ENCODE results near the gene DLG2.
A peak's percentile ranks its signal among the peaks of the same experiment; 100 is the strongest.

DLG2 gene

DNA sequence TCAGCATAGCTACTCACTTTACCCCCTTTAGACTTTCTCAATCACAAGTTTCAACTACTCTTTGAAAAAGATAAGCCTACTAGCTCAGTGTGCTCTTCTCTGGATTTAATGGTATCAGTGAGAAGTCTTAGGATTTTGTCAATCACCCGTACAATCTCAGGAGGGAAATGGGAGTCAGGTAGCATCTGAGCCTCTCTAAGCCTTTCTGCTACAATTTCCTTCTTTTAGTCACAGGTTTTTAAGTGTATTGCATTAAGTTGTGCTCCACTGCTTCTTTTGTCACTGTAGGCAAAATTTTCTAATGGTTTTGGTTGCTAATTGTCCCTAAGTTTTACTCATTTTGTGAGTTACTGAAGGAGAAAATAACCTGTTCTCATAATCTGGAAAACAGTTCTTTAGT, 1582.4 kb downstream of the DLG2 start:
- FAIRE-seq, result no peak
- no peak for DNase-seq (ENCODE audit: extremely low spot score, insufficient read length, low read depth)

DNA sequence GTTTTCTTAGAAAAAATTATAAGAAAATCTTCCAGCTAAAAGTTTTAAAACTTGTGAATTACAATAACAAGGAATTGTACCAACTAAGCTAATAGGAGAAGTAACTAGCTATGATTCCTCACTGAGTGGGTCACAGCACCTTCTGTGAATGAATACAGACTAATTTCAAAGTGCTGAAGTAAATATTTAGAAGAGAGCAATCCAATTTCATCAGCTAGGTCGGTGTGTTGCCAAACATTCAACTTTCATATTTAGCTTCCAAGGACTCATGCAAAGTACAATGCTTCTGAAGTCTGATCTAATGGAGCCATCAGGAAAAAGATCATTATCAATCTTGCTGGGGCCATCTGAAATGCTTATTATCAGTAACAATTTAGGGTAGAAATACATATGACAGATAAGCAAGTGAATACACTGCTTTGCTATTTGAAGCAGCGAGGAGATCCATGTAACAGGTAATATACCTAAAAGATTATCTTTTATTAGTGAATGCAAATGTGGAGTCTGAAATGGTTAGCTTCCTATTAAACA, 1590.4 kb downstream of the DLG2 start:
- FAIRE-seq (no peak), DNase-seq (ENCODE audit: extremely low spot score, insufficient read length, low read depth) (no peak)

- FAIRE-seq (no peak), DNase-seq (ENCODE audit: extremely low spot score, insufficient read length, low read depth) (no peak)
Measured at GRCh38 chr11:84035645-84036044, 1591.5 kb downstream of the DLG2 start.

DNA sequence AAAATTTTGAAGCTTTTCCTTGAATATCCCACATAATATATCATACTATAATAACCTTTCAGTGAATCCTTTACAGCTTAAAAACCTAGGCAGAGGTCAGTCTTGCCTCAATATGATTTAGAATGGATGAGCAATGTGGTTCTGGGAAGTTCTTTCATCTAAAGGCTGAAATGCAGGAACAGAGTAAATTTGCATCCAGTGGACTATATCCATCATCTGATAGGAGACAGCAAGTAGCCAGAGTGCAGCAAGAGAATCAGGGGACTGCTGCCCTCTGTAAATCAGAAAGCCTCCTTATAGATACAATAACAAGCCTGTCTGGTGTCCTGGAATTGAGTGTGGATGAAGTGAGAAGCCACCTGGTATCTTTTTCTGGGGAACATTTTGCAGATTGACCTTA, 1592.7 kb downstream of the DLG2 start:
- no peak for FAIRE-seq
- DNase-seq (ENCODE audit: extremely low spot score, insufficient read length, low read depth), result no peak

GRCh38 chr11:84024266-84024665, 1602.9 kb downstream of the DLG2 start:
- FAIRE-seq (no peak), DNase-seq (ENCODE audit: extremely low spot score, insufficient read length, low read depth) (no peak)

- DNase-seq (ENCODE audit: extremely low spot score, insufficient read length, low read depth) (no peak), FAIRE-seq (no peak)
Measured at GRCh38 chr11:84022695-84023094, 1604.4 kb downstream of the DLG2 start.

DNA sequence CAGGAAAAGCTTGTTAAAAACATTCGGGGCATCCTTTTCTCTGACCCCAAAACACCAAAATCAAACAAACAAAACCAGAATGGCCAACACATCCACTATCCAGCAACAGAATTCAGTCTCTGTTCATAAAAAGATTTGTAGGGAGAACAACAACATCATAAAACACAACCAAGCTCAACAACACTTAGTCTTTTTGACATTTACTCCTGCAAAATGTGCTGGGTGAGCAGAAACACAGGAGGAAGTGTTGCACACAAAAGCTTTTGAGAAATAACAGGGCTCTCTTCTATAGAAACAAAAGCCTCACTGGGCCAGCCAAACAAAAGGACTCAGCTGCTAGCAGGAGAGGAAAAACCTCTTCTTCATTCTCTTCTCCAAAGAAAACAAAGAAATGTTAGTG, 1604.9 kb downstream of the DLG2 start:
- DNase-seq (ENCODE audit: extremely low spot score, insufficient read length, low read depth) (no peak), FAIRE-seq (no peak)

GRCh38 chr11:84021291-84021690, 1605.9 kb downstream of the DLG2 start:
- DNase-seq (ENCODE audit: extremely low spot score, insufficient read length, low read depth) (no peak), FAIRE-seq (no peak)

GRCh38 chr11:84019571-84020194, 1607.5 kb downstream of the DLG2 start:
- FAIRE-seq, result no peak
- DNase-seq (ENCODE audit: extremely low spot score, insufficient read length, low read depth), result no peak

GRCh38 chr11:84014539-84014938, 1612.6 kb downstream of the DLG2 start:
- no peak for FAIRE-seq
- DNase-seq (ENCODE audit: extremely low spot score, insufficient read length, low read depth), result no peak

DNA sequence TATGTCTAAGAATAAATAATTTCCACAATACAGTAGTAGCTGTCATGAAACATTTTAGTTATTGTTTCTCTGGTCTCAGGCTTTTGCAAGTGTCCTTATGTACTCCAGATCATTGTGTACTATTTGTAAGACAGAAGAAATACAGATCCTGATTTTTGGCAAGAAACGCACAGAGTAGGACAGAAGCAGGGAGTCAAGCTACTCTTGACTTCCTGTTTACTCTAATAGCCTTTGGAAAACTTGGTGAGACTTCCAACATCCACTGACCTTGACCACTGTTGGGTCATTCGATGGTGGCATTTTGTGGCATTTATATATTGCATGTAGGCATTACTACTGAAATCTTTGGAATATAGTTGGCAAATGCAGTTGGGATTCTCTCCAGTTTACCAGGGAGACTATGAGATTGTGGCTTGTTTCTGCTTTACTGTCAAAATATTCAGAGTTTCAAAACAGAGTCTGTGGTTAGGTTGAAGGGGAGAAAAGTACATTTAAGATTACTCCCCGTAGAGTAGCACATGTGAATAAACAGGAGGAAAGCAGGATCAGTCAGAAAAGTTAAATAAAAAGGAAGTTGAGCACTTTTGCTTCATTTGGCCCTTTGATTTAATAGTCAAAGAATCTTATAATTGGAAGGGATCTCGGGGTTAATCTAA, 1614.8 kb downstream of the DLG2 start:
- DNase-seq (ENCODE audit: extremely low spot score, insufficient read length, low read depth) (no peak), FAIRE-seq (no peak)

DNA sequence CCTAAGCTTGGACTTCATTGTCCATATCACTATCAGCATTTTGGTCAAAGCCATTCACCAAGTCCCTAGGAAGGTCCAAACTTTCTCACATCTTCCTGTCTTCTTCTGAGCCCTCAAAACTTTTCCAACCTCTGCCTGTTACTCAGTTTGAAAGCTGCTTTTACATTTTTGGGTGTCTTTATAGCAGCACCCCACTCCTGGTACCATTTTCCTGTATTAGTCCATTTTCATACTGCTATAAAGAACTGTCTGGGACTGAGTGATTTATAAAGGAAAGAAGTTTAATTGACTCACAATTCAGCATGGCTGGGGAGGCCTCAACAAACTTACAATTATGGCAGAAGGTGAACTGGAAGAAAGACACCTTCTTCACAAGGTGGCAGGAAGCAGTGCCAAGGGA, 1624.0 kb downstream of the DLG2 start:
- DNase-seq (ENCODE audit: extremely low spot score, insufficient read length, low read depth) (no peak), FAIRE-seq (no peak)

GRCh38 chr11:83998921-83999320, 1628.2 kb downstream of the DLG2 start:
- DNase-seq (ENCODE audit: extremely low spot score, insufficient read length, low read depth) (no peak), FAIRE-seq (no peak)

DNA sequence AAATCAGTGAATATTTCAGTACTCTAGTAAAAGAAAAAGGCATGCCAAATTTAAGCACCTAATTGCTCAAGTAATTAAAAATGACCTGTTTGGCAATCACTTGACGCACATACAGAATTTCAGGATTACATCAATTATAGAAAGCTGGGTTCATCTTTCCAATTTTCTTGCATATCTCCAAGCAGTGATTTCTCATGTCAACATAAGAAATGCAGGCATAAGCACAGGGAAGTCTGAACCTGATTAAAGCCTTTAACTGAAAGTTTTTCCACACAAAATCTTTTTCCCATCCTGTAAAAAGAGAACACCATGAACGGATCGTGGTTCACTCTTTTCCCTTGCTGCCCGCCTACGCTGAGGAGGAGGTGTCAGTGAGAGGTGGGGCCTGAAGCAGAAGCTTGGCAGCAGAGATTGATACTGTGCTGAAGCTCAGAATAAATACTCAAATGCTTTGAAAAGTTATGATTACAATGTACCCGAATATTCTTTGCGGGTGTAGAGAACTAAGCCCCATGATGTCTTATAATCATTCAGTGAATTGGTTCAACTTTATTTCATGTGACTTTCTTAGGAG, 1636.9 kb downstream of the DLG2 start:
- FAIRE-seq (no peak), DNase-seq (ENCODE audit: extremely low spot score, insufficient read length, low read depth) (no peak)

GRCh38 chr11:83982825-83983224, 1644.3 kb downstream of the DLG2 start:
- FAIRE-seq (no peak), DNase-seq (ENCODE audit: extremely low spot score, insufficient read length, low read depth) (no peak)

DNA sequence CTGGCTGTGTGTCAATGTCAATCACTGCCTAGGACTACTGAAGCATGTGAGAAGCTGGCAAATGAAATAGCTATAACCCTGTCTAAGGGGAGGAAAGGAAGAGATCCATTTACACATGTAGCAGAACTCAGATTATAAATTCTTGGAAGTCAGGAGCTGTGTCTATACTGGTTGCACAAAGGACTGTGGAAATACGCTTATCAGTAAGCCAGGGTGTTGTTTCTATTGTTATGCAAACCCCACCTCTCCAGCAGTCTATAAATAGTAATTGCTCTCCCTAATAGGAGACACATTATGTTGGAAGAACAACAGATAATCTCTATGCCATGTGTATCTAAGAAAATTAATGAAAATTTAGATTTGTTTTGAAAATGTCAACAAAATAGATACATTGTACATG, 1647.6 kb downstream of the DLG2 start:
- FAIRE-seq (no peak), DNase-seq (ENCODE audit: extremely low spot score, insufficient read length, low read depth) (no peak)

DNA sequence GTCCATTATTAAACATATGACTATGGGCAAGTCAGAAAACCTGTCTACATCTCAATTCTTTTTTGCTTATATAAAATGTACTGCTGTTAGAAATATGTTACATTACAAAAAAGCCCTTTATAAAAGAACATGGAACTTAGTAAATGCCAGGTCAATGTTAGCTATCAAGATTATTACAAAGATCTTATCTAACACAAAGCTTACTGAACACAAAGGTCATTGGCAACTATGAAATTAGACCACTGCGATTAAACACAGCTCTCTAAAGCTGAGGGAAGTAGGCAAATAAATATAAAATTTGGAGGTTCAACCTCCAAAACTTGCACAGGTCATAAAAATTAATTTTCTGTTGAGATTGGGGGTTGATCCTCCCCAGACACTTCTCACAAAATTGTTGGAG, 1648.2 kb downstream of the DLG2 start:
- DNase-seq (ENCODE audit: extremely low spot score, insufficient read length, low read depth) (no peak), FAIRE-seq (no peak)

DNA sequence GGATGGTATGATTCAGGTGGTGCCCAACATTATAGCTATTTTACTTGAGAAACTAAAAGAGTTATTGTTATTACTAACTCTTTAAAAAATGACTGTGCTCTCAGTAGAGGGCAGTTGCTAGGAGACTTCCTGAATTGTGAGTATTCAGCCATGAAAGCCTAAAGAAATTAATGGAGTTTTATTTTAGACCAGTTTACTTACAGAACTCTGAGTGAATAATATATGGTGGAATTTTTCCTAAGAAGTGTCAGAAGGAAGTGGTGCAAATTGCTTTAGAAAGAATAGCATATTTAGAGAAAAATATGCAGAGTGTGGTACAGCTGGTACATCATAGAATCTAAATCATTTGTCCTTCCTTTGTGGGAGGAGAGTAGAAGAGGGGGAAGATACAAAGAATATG, 1651.1 kb downstream of the DLG2 start:
- FAIRE-seq (no peak), DNase-seq (ENCODE audit: extremely low spot score, insufficient read length, low read depth) (no peak)

DNA sequence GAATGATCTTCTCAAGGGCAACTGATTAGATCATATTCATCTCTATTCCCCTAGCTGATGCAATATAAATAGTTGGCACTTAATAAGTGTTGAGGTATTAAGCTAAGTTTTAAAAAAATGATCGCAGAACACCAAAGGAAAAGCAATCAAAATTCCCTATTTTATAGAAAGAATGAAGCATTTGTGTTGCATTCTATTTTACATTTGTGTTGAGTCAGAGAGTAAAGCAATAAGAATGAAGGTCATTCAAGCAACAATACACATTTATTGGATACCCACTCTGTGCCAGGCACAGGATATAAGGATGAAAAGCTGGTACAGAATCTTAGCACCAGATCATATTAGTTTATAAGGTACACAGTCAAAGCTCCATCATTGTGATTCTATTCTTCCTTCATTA, 1654.6 kb downstream of the DLG2 start:
- DNase-seq (ENCODE audit: extremely low spot score, insufficient read length, low read depth) (no peak), FAIRE-seq (no peak)

DNA sequence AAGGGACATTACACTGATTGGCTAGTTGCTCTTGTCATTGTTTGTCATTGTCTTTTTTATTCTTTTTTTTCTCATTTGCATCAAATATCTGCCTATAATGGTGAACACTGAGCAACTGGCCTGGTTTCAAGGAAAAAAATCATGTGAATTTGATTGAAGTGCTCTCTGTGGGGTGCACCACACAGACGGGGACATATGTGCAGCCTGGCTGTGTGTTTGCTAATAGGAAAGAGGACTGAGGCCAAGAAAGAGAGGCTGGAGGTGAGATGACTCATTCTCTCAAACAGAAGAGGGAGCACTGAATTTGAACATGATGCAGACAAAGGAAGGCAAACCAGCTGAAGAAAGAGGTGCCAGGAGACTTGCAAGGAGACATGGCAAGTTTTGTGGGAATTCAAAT, 1656.1 kb downstream of the DLG2 start:
- DNase-seq (ENCODE audit: extremely low spot score, insufficient read length, low read depth), result no peak
- FAIRE-seq, result no peak

- no peak for DNase-seq (ENCODE audit: extremely low spot score, insufficient read length, low read depth)
- FAIRE-seq, result peak; percentile 64
Measured at GRCh38 chr11:83970061-83970671, 1657.0 kb downstream of the DLG2 start.

Measured in GM18507 (cell line).